Mucosa of rectum (tissue), 2 donors: ENCODE results near the gene PPP5C.
"Not testable (repeated sequence)": the region's sequence is repeated elsewhere in the genome, so short reads cannot be mapped to it uniquely, and the experiment has no call there.

ENCODE experiments used
- H3K27ac ChIP-seq, 2 donors: one replicate each; pipeline ENCODE4 v1.7.0; 2013; ENCODE audit warnings: inconsistent platforms in 2 of 2, low read depth in 2 of 2, low read length in 2 of 2
- H3K27me3 ChIP-seq, 2 donors: one replicate each; pipeline ENCODE4 v1.7.0; 2013; ENCODE audit warnings: low read length in 2 of 2; ENCODE audit not compliant: control insufficient read depth in 2 of 2, insufficient read depth in 2 of 2
- H3K36me3 ChIP-seq, 2 donors: one replicate each; pipeline ENCODE4 v1.7.0; 2013; ENCODE audit warnings: low read length in 2 of 2; ENCODE audit not compliant: control insufficient read depth in 2 of 2, insufficient read depth in 2 of 2
- H3K4me1 ChIP-seq, 2 donors: one replicate each; pipeline ENCODE4 v1.7.0; 2013; ENCODE audit warnings: low read length in 2 of 2, mild to moderate bottlenecking in 1 of 2; ENCODE audit not compliant: control insufficient read depth in 2 of 2, insufficient read depth in 2 of 2
- H3K4me3 ChIP-seq, 2 donors: one replicate each; pipeline ENCODE4 v1.7.0; 2013; ENCODE audit warnings: low read length in 2 of 2
- H3K9ac ChIP-seq, 2 donors: one replicate each; pipeline ENCODE4 v1.7.0; 2013; ENCODE audit warnings: low read length in 2 of 2, low read depth in 1 of 2, mild to moderate bottlenecking in 1 of 2
- H3K9me3 ChIP-seq, 2 donors: one replicate each; pipeline ENCODE4 v1.7.0; 2013; ENCODE audit warnings: low read length in 2 of 2; ENCODE audit not compliant: control insufficient read depth in 2 of 2
- donor health status: healthy.
- donor health status: Normal muscosa, but diverticular disease.

PPP5C gene

GRCh38 chr19:46309056-46309455, 37.8 kb upstream of the PPP5C start:
- Histone ChIP-seq H3K36me3 (no peaks in the 10 kb centered on the region), H3K27ac (no peak overlapping the region)

DNA sequence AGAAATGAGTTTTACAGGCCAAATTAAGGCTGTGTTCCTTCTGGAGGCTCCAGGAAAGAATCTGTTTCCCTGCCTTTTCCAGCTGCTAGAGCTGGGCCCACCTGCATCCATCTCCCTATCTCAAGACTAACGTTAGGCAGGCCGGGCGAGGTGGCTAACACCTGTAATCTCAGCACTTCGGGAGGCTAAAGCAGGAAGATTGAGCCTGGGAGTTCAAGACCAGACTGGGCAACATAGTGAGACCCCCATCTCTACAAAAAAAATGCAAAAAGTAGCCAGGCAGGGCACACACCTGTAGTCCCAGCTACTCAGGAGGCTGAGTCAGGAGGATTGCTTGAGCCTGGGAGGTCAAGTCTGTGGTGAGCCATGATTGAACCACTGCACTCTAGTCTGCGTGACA, 35.4 kb upstream of the PPP5C start:
- Histone ChIP-seq H3K36me3 (no peaks in the 10 kb centered on the region), H3K9ac (no peak overlapping the region), H3K27me3 (no peaks in the 10 kb centered on the region), H3K27ac (no peak overlapping the region), H3K9me3 (no peaks in the 10 kb centered on the region), H3K4me3 (no peak overlapping the region), H3K4me1 (peaks cover 0 to 3% of the 10 kb centered on the region in 2 donors)

More at GRCh38 chr19:46309056-46309455, 37.8 kb upstream of the PPP5C start:
- Histone ChIP-seq H3K9me3 (no peaks in the 10 kb centered on the region), H3K4me1 (peaks cover 0 to 3% of the 10 kb centered on the region in 2 donors), H3K9ac (no peak overlapping the region), H3K27me3 (no peaks in the 10 kb centered on the region), H3K4me3 (no peak overlapping the region)

GRCh38 chr19:46313540-46314469, 33.1 kb upstream of the PPP5C start:
- H3K4me3 ChIP-seq, H3K9ac ChIP-seq, H3K4me1 ChIP-seq, H3K36me3 ChIP-seq, H3K9me3 ChIP-seq, H3K27me3 ChIP-seq, H3K27ac ChIP-seq: not testable (repeated sequence)

GRCh38 chr19:46317339-46317738, 29.5 kb upstream of the PPP5C start:
- Histone ChIP-seq H3K9me3 (no peaks in the 10 kb centered on the region), H3K4me3 (no peak overlapping the region), H3K27ac (no peak overlapping the region), H3K4me1 (no peaks in the 10 kb centered on the region), H3K9ac (no peak overlapping the region), H3K27me3 (no peaks in the 10 kb centered on the region), H3K36me3 (no peaks in the 10 kb centered on the region)

DNA sequence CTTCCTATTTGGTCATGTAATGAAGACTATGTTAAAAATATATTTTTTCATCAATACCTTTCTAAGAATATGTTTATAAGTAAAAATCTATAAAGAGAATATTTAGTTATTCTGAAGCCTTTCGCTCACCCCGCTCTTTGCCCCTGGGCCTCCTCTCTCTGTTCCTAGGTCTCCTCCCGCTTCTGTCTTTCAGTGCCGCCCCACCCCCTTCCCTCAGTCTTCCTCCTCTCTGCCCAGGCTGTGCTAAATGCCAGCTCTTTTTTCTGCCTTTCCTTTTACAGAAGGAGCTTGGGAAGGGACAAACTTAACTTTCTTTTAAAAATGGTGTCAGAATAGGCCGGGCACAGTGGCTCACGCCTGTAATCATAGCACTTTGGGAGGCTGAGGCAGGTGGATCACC, 27.3 kb upstream of the PPP5C start:
- Histone ChIP-seq H3K4me1 (no peaks in the 10 kb centered on the region), H3K9me3 (no peaks in the 10 kb centered on the region), H3K27ac (no peak overlapping the region), H3K36me3 (no peaks in the 10 kb centered on the region), H3K4me3 (no peak overlapping the region), H3K27me3 (no peaks in the 10 kb centered on the region), H3K9ac (no peak overlapping the region)

DNA sequence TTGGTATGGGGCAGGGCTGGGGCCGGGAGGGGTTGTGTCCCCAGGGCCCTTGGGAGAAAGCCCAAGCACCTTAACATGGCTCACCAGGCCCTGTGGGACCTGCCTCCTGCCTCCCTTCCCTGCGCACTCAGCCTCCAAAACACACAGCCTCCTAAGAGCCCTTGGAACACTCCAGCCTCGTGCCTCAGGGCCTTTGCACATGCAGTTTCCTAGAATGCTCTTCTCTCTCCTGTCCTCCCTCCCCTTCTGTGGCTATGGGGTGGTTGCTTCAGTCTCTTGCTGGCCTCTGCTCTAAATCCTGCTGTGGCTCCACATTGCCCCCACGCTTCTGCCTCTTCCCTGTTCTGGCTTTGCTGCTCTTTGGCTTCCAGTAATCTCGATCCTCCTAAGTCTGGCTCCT, 26.3 kb upstream of the PPP5C start:
- no peaks in the 10 kb centered on the region for H3K4me1 ChIP-seq
- no peaks in the 10 kb centered on the region for H3K36me3 ChIP-seq
- no peak overlapping the region for H3K27ac ChIP-seq

GRCh38 chr19:46321653-46322052, 25.2 kb upstream of the PPP5C start:
- H3K27me3 ChIP-seq = no peaks in the 10 kb centered on the region

More for the DNA sequence above, 26.3 kb upstream of the PPP5C start:
- Histone ChIP-seq H3K9ac (no peak overlapping the region), H3K4me3 (no peak overlapping the region), H3K27me3 (no peaks in the 10 kb centered on the region), H3K9me3 (no peaks in the 10 kb centered on the region)

GRCh38 chr19:46323227-46323626, 23.7 kb upstream of the PPP5C start:
- not testable (repeated sequence) for H3K4me3 ChIP-seq, H3K27me3 ChIP-seq, H3K27ac ChIP-seq, H3K9ac ChIP-seq, H3K4me1 ChIP-seq, H3K36me3 ChIP-seq
- peaks cover 5 to 12% of the 10 kb centered on the region in 2 donors for H3K9me3 ChIP-seq

More at GRCh38 chr19:46321653-46322052, 25.2 kb upstream of the PPP5C start:
- H3K4me3 ChIP-seq = no peak overlapping the region
- H3K9me3 ChIP-seq = peaks cover 5% of the 10 kb centered on the region in 2 donors
- H3K27ac ChIP-seq = no peak overlapping the region
- no peaks in the 10 kb centered on the region for H3K4me1 ChIP-seq
- peaks cover 3% of the 10 kb centered on the region in 2 donors for H3K36me3 ChIP-seq
- H3K9ac ChIP-seq = no peak overlapping the region

DNA sequence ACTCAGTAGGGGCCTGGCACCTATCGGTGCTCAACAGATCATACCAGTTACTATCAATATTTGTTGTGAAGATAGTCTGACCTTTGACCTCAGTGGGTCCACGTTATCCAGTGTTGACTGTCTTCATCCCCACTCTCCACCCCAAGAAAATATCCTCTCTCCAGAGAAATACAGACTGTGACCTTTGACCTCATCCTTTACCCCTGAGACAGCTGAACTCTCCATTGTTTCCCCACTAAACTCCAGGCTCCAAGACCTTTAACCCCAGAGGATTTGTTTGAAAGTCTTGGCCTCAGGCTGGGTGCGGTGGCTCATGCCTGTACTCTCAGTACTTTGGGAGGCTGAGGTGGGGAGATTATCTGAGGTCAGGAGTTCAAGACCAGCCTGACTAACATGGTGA, 22.6 kb upstream of the PPP5C start:
- peaks cover 3% of the 10 kb centered on the region in 2 donors for H3K36me3 ChIP-seq
- no peak overlapping the region for H3K4me3 ChIP-seq
- no peak overlapping the region for H3K27ac ChIP-seq
- H3K4me1 ChIP-seq = no peaks in the 10 kb centered on the region
- no peaks in the 10 kb centered on the region for H3K27me3 ChIP-seq
- no peak overlapping the region for H3K9ac ChIP-seq
- peaks cover 5 to 12% of the 10 kb centered on the region in 2 donors for H3K9me3 ChIP-seq

DNA sequence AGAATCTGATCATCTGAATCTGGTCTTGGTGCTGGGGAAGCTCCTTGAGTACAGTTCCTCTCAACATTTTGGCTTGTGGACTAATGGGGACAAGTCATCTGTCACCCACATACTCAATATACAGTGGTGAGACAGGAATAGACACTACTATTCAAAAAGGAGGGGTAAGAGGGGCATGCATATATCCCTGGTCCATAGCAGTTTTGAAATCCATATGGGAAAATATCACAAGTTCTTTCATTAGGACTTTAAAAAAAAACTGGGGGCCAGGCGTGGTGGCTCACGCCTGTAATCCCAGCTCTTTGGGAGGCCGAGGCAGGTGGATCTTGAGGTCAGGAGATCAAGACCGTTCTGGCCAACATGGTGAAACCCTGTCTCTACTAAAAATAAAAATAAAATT, 20.3 kb upstream of the PPP5C start:
- no peaks in the 10 kb centered on the region for H3K4me1 ChIP-seq
- H3K4me3 ChIP-seq = no peak overlapping the region
- no peak overlapping the region for H3K9ac ChIP-seq
- H3K9me3 ChIP-seq = peaks cover 5 to 12% of the 10 kb centered on the region in 2 donors
- peaks cover 3% of the 10 kb centered on the region in 2 donors for H3K36me3 ChIP-seq
- H3K27me3 ChIP-seq = no peaks in the 10 kb centered on the region
- no peak overlapping the region for H3K27ac ChIP-seq
